Measurements from ENCODE around the gene CCSAP.

- no peak for TF ChIP-seq CTCF (IDR thresholded peaks at IDR 0.05; ENCODE audit: poor library complexity)
- no peak for TF ChIP-seq EZH2 (IDR thresholded peaks at IDR 0.05; ENCODE audit: borderline replicate concordance)
- TF ChIP-seq EZH2phosphoT487 (IDR thresholded peaks at IDR 0.05; ENCODE audit: low read depth, severe bottlenecking, unreplicated experiment), result no peak
Measured at GRCh38 chr1:229273507-229274232, 69.2 kb downstream of the CCSAP start.
